Activated CD4-positive, alpha-beta memory T cell treated with anti-CD3 and anti-CD28 coated beads, Interleukin-2, amount 10 ng/mL, durations not matched to agents 7 days and 5 days (primary cell): Measurements from ENCODE around the gene ADCY5. TPM values are rescaled to one million over a fixed set of nuclear protein-coding genes. Genes with fewer than 3 reads are reported as not detected.

ENCODE experiments used
- CTCF ChIA-PET: fragments of 350-600 bp; sonication (Branson Sonifier 250); formaldehyde crosslinking; loops from one replicate; lab custom pipeline; 2021; ENCODE audit warnings: antibody characterized with exemption, inconsistent platforms; lab: Charles Lee
- POLR2A ChIA-PET: fragments of 350-600 bp; sonication (Branson Sonifier 250); formaldehyde crosslinking; loops from one replicate; lab custom pipeline; 2021; ENCODE audit warnings: antibody characterized with exemption; lab: Charles Lee
- DNase-seq: peaks from one replicate; pipeline ENCODE4 v3.0.0-alpha.2; 2020
- H3K27ac Mint-ChIP-seq: one replicate; pipeline ENCODE4 v1.8.0; 2021; ENCODE audit warnings: mild to moderate bottlenecking, mixed read lengths
- H3K27me3 Mint-ChIP-seq: one replicate; pipeline ENCODE4 v1.8.0; 2021; ENCODE audit warnings: mixed read lengths
- H3K36me3 Mint-ChIP-seq: one replicate; pipeline ENCODE4 v1.8.0; 2021; ENCODE audit warnings: low read depth, mixed read lengths
- H3K4me1 Mint-ChIP-seq: one replicate; pipeline ENCODE4 v1.8.0; 2021; ENCODE audit warnings: mixed read lengths
- H3K4me3 Mint-ChIP-seq: one replicate; pipeline ENCODE4 v1.8.0; 2021; ENCODE audit warnings: mild to moderate bottlenecking, mixed read lengths
- H3K9me3 Mint-ChIP-seq: one replicate; pipeline ENCODE4 v1.8.0; 2021; ENCODE audit warnings: mixed read lengths
- total RNA-seq, 2 experiments: library from RNA; stranded (reverse); gene quantifications; one replicate each; pipeline ENCODE4 v1.2.3, GENCODE V29; 2021

The ADCY5 gene
- total RNA-seq, 2 experiments from 2014 or later = not detected

DNA sequence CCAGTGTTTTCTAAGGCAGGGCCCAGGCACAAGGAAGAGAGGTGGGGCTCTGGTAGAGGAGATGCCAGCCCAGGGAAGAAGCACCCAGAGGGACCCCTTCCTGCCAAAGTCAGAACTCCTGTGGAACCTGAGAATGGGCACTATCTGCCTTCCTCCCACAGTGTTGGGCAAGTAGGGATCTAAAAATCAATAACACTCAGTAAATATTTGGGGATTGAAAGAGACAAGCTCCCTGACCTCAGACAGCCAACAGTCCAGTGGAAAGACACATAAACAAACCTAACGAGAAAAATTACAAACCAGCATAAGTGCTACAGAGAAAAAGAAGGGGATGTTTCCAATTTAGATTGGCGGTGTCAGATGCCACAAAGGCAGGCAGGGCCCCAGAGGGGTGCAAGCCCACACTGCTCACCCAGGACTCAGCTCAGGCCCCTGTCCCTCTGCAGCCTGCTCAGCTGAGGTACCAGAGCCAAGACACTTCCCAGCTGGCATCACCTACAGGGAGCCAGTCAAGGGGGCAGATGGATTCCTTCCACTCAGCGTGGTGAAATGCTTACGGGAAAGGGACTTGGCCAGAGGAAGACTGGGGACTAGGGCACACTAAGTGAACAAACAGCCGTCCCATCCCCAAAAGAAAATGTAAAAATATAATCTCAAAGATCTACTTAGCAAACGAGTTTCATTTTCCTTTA lies 15.9 kb downstream of the ADCY5 start:
- Mint-ChIP-seq H3K36me3 (no peaks in the 10 kb centered on the region), H3K9me3 (no peaks in the 10 kb centered on the region), H3K27ac (no peak overlapping the region), H3K27me3 (peaks cover 10% of the 10 kb centered on the region), H3K4me3 (no peak overlapping the region), H3K4me1 (peaks cover 3% of the 10 kb centered on the region)
- ChIA-PET CTCF (no interaction called here), POLR2A (no interaction called here)
- DNase-seq = no peak

DNA sequence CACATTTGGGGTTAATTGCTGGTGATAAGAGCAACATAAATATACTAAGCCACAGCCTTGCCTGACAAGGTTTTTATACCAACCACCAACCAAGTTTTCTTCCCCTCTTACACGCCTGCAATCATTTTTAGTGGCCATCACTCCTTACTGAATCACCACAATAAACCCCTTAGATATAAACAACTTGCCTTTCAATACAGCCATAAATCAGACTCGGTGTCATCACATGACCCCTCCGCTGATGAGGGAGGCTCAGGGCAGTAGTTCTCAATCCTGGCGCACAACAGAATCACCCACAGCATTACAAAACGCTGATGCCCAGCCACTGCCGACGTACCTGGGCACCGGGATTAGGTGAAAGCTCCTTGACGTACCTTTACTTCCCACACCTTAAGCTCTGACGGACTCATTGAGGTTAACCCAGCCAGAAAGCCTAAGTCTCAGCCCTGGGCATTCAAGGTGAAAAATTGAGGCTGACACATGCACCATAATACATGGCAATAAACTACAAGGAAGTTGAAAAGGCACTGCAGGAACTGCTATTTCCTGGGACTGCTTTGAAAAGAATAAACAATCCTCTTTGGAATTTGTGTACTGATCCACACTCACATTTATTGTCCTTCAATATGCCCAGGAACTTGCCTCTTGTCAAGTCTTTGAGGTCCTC lies 17.1 kb downstream of the ADCY5 start:
- Mint-ChIP-seq H3K4me3 (no peak overlapping the region), H3K36me3 (no peaks in the 10 kb centered on the region), H3K27me3 (peaks cover 9% of the 10 kb centered on the region), H3K4me1 (peaks cover 3% of the 10 kb centered on the region), H3K27ac (no peak overlapping the region), H3K9me3 (no peaks in the 10 kb centered on the region)
- CTCF ChIA-PET = no interaction called here
- DNase-seq = no peak
- POLR2A ChIA-PET = no interaction called here

DNA sequence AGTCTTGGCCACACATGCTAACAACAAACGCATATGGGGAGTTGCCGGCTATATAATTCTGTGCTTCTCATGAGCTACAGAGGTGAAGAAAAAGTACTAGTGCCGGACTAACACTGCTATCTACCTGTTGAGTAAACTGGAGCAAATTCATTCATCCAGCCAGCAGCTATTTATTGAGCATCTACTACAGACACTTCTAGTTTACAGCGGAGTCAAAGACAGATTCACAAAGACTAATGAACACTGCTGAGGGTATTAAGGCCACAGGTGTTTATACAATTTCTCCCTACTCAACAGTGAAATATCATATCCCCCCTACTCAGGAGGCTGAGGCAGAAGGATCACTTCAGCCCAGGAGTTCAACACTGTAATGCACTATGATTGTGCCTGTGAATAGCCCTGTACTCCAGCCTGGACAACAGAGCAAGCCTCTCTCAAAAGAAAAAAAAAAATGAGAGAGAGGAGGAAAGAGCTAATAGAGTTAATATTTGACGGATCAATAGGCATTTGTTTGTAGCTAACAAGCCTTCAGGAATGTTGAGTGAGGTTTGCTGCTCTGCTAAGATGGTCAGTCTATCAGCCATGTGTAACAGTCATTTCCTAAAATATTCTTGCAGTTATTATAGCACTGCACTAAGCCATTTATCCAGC lies 17.8 kb downstream of the ADCY5 start:
- ChIA-PET POLR2A (no interaction called here), CTCF (no interaction called here)
- H3K27me3 Mint-ChIP-seq = peaks cover 11% of the 10 kb centered on the region
- H3K36me3 Mint-ChIP-seq = no peaks in the 10 kb centered on the region
- H3K4me3 Mint-ChIP-seq = no peak overlapping the region
- peaks cover 3% of the 10 kb centered on the region for H3K4me1 Mint-ChIP-seq
- no peak for DNase-seq
- H3K27ac Mint-ChIP-seq = no peak overlapping the region
- no peaks in the 10 kb centered on the region for H3K9me3 Mint-ChIP-seq

DNA sequence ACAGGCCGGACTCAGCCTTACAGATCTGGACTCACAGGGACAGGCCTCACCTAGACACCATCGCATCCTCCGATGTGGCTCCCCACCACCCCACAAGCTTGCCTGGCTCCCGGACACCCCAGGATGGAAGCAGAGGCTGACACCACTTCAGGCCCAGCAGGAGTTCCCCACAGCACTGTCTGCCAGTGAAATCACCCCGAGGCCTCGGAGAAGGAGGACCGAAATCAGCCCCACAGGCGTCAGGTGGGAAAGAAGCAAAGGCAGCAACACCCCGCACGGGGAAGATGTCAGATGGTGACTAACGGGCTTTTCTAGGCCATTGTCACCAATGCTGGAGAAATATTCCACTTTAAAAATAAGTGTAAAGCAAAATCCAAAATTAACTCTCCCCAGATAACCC lies 18.6 kb downstream of the ADCY5 start:
- CTCF ChIA-PET = no interaction called here
- DNase-seq = no peak
- Mint-ChIP-seq H3K4me3 (no peak overlapping the region), H3K27ac (no peak overlapping the region), H3K36me3 (no peaks in the 10 kb centered on the region), H3K9me3 (no peaks in the 10 kb centered on the region), H3K4me1 (peaks cover 3% of the 10 kb centered on the region), H3K27me3 (peaks cover 11% of the 10 kb centered on the region)
- POLR2A ChIA-PET = no interaction called here

DNA sequence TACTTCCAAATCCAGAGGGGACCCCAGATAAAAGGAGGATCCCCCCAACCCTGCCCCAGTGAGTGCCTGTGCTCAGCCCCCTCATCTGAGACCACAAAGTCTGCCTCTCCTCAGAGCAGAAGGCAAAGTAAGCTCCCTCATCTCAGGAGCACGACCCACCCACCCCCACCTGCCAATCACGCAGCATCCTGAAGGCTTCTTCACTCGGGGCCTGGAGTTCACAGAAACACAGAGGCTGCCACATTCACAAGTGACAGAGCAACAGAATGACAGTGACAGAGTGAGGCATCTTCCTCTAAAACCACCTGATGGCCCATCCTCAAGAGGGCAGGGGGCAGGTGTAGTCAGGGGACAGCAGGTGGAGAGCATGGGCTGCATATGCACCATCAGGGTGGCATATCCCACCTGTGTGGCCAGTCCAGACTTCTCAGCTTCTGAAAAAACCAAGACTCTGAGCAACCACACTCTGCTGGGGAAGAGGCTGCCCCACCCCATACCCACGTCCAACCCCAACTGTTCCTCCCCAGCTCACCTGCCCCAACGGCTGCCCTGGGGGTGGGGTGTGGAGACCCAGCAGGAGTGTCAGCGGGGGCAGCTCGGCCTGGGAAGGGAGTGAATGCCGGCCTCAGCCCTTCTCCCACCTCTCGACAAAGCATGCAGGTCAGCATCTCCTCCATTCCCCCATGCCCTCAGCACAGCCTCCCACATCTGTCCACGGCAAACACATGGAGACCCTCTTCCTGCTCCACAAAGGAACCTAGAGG lies 19.3 kb downstream of the ADCY5 start:
- H3K4me1 Mint-ChIP-seq = peaks cover 3% of the 10 kb centered on the region
- no peak for DNase-seq
- CTCF ChIA-PET = no interaction called here

DNA sequence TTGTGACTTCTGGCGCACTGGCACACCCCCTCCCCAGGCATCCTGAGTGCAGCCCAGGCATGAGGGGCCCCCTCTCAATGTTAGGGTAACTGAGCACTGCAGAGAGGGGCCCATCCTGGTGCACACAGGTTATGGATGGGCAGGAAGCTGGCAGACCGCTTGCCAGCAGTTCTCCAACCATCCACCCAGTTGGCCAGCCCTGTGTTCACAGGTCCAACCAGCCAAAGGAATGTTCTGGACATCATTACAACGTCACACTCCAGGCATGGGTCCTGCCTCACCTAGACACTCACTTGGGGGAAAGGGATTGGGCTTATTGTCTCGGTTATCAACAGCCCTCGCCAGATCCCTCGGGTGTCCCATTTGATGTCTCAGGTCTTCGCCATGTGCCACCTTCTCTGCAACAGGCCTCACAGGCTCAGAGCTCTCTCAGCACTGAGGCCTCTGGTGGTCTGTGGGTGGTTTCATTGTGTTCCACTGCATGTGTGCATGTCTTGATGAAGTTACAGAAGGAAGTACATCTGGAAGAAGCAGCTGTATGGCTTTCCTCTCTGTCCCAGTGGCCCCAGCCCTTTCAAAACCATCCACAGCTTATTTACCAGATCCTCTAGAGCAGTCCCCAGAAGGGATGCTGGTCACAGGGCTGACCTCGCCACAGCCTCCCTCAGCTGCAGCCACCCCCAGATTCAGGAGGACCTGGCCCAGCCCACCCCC lies 23.7 kb downstream of the ADCY5 start:
- Mint-ChIP-seq H3K4me1 (no peaks in the 10 kb centered on the region), H3K27ac (no peak overlapping the region), H3K36me3 (no peaks in the 10 kb centered on the region), H3K9me3 (no peaks in the 10 kb centered on the region), H3K27me3 (peaks cover 9% of the 10 kb centered on the region), H3K4me3 (no peak overlapping the region)
- ChIA-PET CTCF (no interaction called here), POLR2A (no interaction called here)
- no peak for DNase-seq

More for the DNA sequence above, 19.3 kb downstream of the ADCY5 start:
- peaks cover 11% of the 10 kb centered on the region for H3K27me3 Mint-ChIP-seq
- no peaks in the 10 kb centered on the region for H3K36me3 Mint-ChIP-seq
- POLR2A ChIA-PET = no interaction called here
- no peak overlapping the region for H3K27ac Mint-ChIP-seq
- H3K4me3 Mint-ChIP-seq = no peak overlapping the region
- no peaks in the 10 kb centered on the region for H3K9me3 Mint-ChIP-seq

DNA sequence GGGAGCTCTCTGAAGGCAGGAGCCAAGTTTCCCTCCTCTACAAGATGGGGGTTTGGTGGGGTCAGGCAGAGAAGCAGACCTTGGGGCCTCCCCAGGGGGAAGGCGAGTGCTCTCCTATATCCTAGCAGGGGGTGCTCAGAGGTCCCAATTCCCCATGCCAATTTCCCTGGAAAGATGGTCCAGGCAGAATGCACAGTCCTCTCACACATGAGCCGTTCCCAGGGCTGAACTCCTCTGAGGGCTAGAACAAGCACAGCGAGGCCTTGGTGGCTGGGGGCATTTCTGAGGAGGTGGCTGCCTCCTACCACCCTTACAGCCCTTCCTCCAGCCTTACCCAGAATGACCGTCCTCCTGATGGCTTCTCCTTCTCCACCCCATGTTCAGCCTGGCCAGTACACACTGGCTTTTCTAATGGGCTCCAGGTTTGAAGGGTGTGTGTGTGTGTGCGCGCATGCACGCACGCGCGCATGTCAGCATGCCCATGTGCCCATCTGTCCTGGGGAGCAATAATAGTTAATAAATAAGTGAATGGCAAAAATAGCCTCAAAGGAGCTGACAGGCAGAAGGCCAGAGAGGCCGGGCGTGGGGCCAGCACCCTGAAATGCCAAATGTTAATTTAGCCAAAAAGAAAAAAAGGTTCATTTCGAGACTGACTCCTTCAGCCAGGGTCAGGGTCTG lies 24.4 kb downstream of the ADCY5 start:
- no peaks in the 10 kb centered on the region for H3K4me1 Mint-ChIP-seq
- DNase-seq = no peak
- no peak overlapping the region for H3K4me3 Mint-ChIP-seq
- CTCF ChIA-PET = no interaction called here
- POLR2A ChIA-PET = no interaction called here
- peaks cover 7% of the 10 kb centered on the region for H3K27me3 Mint-ChIP-seq
- H3K27ac Mint-ChIP-seq = no peak overlapping the region
- no peaks in the 10 kb centered on the region for H3K9me3 Mint-ChIP-seq
- H3K36me3 Mint-ChIP-seq = no peaks in the 10 kb centered on the region

DNA sequence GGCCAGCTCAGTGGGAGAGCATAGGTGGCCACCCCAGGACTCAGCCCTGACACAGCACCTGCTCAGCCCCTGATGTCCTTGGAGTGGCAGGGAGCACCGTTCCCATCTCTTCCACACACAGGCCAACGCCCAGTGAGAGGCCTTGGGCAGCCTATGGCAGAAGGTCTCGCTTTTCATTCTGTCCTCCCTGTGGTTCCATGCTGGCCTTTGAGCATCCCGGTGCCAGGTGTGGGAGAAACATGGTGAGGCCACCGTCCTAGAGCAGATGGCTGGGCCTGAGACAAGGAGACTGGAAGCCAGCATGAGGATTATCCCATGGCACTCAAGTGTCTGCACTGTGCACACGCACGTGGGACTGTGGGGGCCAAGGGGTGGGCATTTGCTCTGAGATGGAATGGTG lies 25.1 kb downstream of the ADCY5 start:
- H3K27ac Mint-ChIP-seq = no peak overlapping the region
- no peak for DNase-seq
- H3K27me3 Mint-ChIP-seq = peaks cover 7% of the 10 kb centered on the region
- no peak overlapping the region for H3K4me3 Mint-ChIP-seq
- H3K9me3 Mint-ChIP-seq = no peaks in the 10 kb centered on the region
- CTCF ChIA-PET = no interaction called here
- H3K4me1 Mint-ChIP-seq = no peaks in the 10 kb centered on the region
- POLR2A ChIA-PET = no interaction called here
- no peaks in the 10 kb centered on the region for H3K36me3 Mint-ChIP-seq

DNA sequence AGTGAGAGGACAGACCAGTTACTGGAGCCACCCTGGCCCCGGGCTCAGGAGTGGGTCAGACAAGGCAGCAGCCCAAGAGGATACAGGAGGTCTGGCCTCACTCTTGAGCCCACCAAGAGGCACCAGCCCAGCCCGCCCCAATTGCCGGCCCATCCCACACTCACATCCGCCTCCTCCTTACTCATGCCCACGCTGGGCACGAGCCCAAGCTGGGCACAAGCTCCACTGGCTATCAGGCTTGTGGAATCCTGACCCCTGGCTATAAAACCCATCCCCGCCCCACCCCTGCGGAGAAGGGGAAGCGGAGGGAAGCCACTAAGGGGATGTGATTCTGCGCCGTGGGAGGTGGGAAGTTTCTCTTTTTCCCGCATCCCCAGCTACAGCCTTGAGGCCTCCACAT lies 25.9 kb downstream of the ADCY5 start:
- CTCF ChIA-PET = no interaction called here
- Mint-ChIP-seq H3K9me3 (no peaks in the 10 kb centered on the region), H3K4me1 (no peaks in the 10 kb centered on the region), H3K27me3 (peaks cover 7% of the 10 kb centered on the region), H3K36me3 (no peaks in the 10 kb centered on the region), H3K4me3 (no peak overlapping the region), H3K27ac (no peak overlapping the region)
- no peak for DNase-seq
- POLR2A ChIA-PET = no interaction called here

DNA sequence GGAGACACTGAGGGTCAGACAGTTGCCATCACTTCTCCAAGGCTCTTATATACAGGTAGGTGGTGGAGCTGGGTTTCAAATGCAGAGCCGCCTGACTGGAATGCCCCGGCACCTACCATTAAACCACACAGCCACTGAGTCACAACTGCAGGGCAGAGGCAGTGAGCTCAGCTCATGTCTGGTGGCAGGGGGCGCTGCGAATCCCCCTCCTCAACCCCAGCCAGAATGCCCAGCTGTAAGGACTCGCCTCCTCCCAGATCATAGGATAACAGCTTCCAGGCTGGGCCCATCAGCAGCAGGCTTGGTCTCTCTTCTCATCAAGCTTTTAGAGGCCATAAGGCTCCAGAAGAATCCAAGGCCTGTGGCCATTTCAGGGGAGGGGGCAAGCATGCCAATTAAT lies 26.4 kb downstream of the ADCY5 start:
- POLR2A ChIA-PET = no interaction called here

DNA sequence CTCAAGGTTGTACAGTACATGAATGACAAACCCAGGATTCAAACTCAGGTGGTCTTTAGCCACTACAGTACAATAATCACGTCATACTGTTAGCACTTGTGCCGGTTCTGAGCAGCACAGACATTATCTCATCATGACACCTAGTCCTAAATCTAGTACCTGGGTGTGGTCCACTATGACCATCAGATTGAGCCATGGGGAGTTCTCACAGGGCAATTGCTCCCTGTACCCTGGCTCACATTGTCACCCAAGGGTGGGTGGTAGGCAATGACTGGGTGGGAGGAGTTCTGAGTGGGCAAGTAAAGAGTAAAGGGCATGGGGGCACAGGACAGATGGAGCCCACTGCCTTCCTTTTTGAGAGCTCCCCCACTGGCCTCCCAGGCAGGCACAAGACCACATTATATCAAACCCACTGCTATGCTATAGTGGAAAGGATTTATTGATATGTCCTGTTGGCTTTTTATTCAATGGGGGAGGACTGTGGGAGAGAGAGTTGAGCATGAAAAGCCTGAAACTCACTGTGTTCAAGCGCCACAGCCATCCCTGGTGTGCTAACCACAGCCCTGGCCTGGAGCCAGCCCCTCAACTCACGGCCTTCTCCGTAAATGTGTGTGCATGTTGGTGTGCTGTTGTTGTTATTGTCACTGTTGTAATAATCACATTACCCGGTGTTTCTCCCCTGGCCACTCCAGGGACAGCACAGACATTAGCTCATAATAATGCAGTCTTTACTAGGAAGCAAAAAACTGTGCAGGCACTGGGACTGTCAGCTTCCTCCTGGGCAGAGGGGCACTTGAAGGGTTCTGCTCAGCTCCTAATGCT lies 27.3 kb downstream of the ADCY5 start:
- Mint-ChIP-seq H3K9me3 (no peaks in the 10 kb centered on the region), H3K27ac (no peak overlapping the region), H3K4me1 (no peaks in the 10 kb centered on the region), H3K27me3 (peaks cover 3% of the 10 kb centered on the region), H3K36me3 (no peaks in the 10 kb centered on the region), H3K4me3 (no peak overlapping the region)
- ChIA-PET CTCF (interaction anchor here (1.1 kb wide), 1 partner anchor 104 kb away, joined by 3 read pairs; no protein-coding TSS in a partner anchor), POLR2A (no interaction called here)
- no peak for DNase-seq

More for the DNA sequence above, 26.4 kb downstream of the ADCY5 start:
- Mint-ChIP-seq H3K9me3 (no peaks in the 10 kb centered on the region), H3K4me1 (no peaks in the 10 kb centered on the region), H3K36me3 (no peaks in the 10 kb centered on the region), H3K27me3 (peaks cover 7% of the 10 kb centered on the region), H3K4me3 (no peak overlapping the region), H3K27ac (no peak overlapping the region)
- DNase-seq = no peak
- CTCF ChIA-PET = interaction anchor here (1.1 kb wide), 1 partner anchor 105 kb away, joined by 3 read pairs; no protein-coding TSS in a partner anchor
